Measurements from ENCODE around the gene TOM1L2. TPM values are rescaled to one million over a fixed set of nuclear protein-coding genes. Genes with fewer than 3 reads are reported as not detected.

Gene TOM1L2
- total RNA-seq, 1 experiment from 2014 or later, result 34.2 TPM

- Mint-ChIP-seq H3K4me3 (ENCODE audit: unreplicated experiment) (no peak overlapping the region), H3K4me1 (ENCODE audit: insufficient read depth, unreplicated experiment) (peaks cover 6% of the 10 kb centered on the region), H3K27ac (ENCODE audit: low read depth, unreplicated experiment) (no peak overlapping the region), H3K36me3 (ENCODE audit: insufficient read depth, unreplicated experiment) (peaks cover 33% of the 10 kb centered on the region), H3K27me3 (ENCODE audit: insufficient read depth, unreplicated experiment) (no peaks in the 10 kb centered on the region), H3K9me3 (ENCODE audit: unreplicated experiment) (no peaks in the 10 kb centered on the region)
- no TSS peak for BruUV-seq (replicated peaks)
- POLR2A ChIA-PET, result interaction anchor here (0.7 to 1.4 kb wide), 2 partner anchors 21 to 182 kb away, joined by 3 to 5 read pairs; partner anchors contain the start of gene SREBF1
- no peak for TF ChIP-seq CTCF (IDR thresholded peaks at IDR 0.05; ENCODE audit: unreplicated experiment)
- intact Hi-C loops (cut with micrococcal nuclease), result no loop called here
- no peak for DNase-seq (ENCODE audit: unreplicated experiment)
- CTCF ChIA-PET, result interaction anchor here (1.2 to 9.8 kb wide), 4 partner anchors 15 to 177 kb away, joined by 3 to 92 read pairs (median 22); no protein-coding TSS in a partner anchor
These were observed 114.7 kb downstream of the TOM1L2 start for GRCh38 chr17:17857496-17857895.

- intact Hi-C loops (cut with micrococcal nuclease), result loop anchor here (1.0 kb wide), 1 partner anchor 44 kb away; no protein-coding TSS in a partner anchor
- ChIA-PET CTCF (interaction anchor here (0.6 to 9.8 kb wide), 5 partner anchors 14 to 177 kb away, joined by 3 to 92 read pairs (median 5); no protein-coding TSS in a partner anchor), POLR2A (interaction anchor here (0.8 to 5.3 kb wide), 2 partner anchors 19 to 161 kb away, joined by 3 to 31 read pairs; partner anchors contain the start of gene SREBF1)
- no peak for DNase-seq (ENCODE audit: unreplicated experiment)
- Mint-ChIP-seq H3K4me1 (ENCODE audit: insufficient read depth, unreplicated experiment) (peaks cover 6% of the 10 kb centered on the region), H3K4me3 (ENCODE audit: unreplicated experiment) (no peak overlapping the region), H3K27ac (ENCODE audit: low read depth, unreplicated experiment) (no peak overlapping the region), H3K9me3 (ENCODE audit: unreplicated experiment) (no peaks in the 10 kb centered on the region), H3K27me3 (ENCODE audit: insufficient read depth, unreplicated experiment) (no peaks in the 10 kb centered on the region), H3K36me3 (ENCODE audit: insufficient read depth, unreplicated experiment) (peaks cover 33% of the 10 kb centered on the region)
- BruUV-seq (replicated peaks), result no TSS peak
- TF ChIP-seq CTCF (IDR thresholded peaks at IDR 0.05; ENCODE audit: unreplicated experiment), result no peak
These were observed 115.8 kb downstream of the TOM1L2 start for GRCh38 chr17:17856386-17856785.

- BruUV-seq (replicated peaks), result no TSS peak
- CTCF ChIA-PET, result interaction anchor here (0.6 to 9.8 kb wide), 7 partner anchors 13 to 178 kb away, joined by 3 to 92 read pairs (median 4); no protein-coding TSS in a partner anchor
- H3K4me1 Mint-ChIP-seq (ENCODE audit: insufficient read depth, unreplicated experiment), result peaks cover 6% of the 10 kb centered on the region
- no peak overlapping the region for H3K4me3 Mint-ChIP-seq (ENCODE audit: unreplicated experiment)
- intact Hi-C loops (cut with micrococcal nuclease), result loop anchor here (1.0 kb wide), 1 partner anchor 44 kb away; no protein-coding TSS in a partner anchor
- no peaks in the 10 kb centered on the region for H3K27me3 Mint-ChIP-seq (ENCODE audit: insufficient read depth, unreplicated experiment)
- POLR2A ChIA-PET, result interaction anchor here (0.8 to 5.3 kb wide), 3 partner anchors 15 to 161 kb away, joined by 3 to 31 read pairs (median 11); partner anchors contain the start of gene SREBF1
- DNase-seq (ENCODE audit: unreplicated experiment), result peak; percentile 25
- no peak overlapping the region for H3K27ac Mint-ChIP-seq (ENCODE audit: low read depth, unreplicated experiment)
- TF ChIP-seq CTCF (IDR thresholded peaks at IDR 0.05; ENCODE audit: unreplicated experiment), result no peak
- peaks cover 33% of the 10 kb centered on the region for H3K36me3 Mint-ChIP-seq (ENCODE audit: insufficient read depth, unreplicated experiment)
- no peaks in the 10 kb centered on the region for H3K9me3 Mint-ChIP-seq (ENCODE audit: unreplicated experiment)
These were observed 116.2 kb downstream of the TOM1L2 start for GRCh38 chr17:17855976-17856375.

GRCh38 chr17:17853811-17854447 lies 118.3 kb downstream of the TOM1L2 start:
- H3K27me3 Mint-ChIP-seq (ENCODE audit: insufficient read depth, unreplicated experiment), result no peaks in the 10 kb centered on the region
- H3K36me3 Mint-ChIP-seq (ENCODE audit: insufficient read depth, unreplicated experiment), result peaks cover 26% of the 10 kb centered on the region
- no peak for TF ChIP-seq CTCF (IDR thresholded peaks at IDR 0.05; ENCODE audit: unreplicated experiment)
- no peak overlapping the region for H3K27ac Mint-ChIP-seq (ENCODE audit: low read depth, unreplicated experiment)
- POLR2A ChIA-PET, result interaction anchor here (0.6 to 5.3 kb wide), 7 partner anchors 10 to 259 kb away, joined by 3 to 31 read pairs (median 3); partner anchors contain the start of gene SREBF1
- intact Hi-C loops (cut with micrococcal nuclease), result no loop called here
- CTCF ChIA-PET, result interaction anchor here (0.6 to 9.8 kb wide), 5 partner anchors 12 to 174 kb away, joined by 3 to 92 read pairs (median 7); no protein-coding TSS in a partner anchor
- no TSS peak for BruUV-seq (replicated peaks)
- no peaks in the 10 kb centered on the region for H3K9me3 Mint-ChIP-seq (ENCODE audit: unreplicated experiment)
- H3K4me3 Mint-ChIP-seq (ENCODE audit: unreplicated experiment), result no peak overlapping the region
- peak; percentile 64 for DNase-seq (ENCODE audit: unreplicated experiment)
- peaks cover 6% of the 10 kb centered on the region for H3K4me1 Mint-ChIP-seq (ENCODE audit: insufficient read depth, unreplicated experiment)

Measured in MCF 10A (cell line).